PC-9 (cell line): Measurements from ENCODE around the gene AUH.

ENCODE experiments used
- EZH2 ChIP-seq: fragments of 200-600 bp; sonication (generic); IDR thresholded peaks from 2 replicates; pipeline ENCODE4 v1.8.0; 2017; ENCODE audit warnings: antibody characterized with exemption, low read depth
- TF ChIP-seq, protein P1 (sequence below): fragments of 200-600 bp; sonication (generic); conservative IDR thresholded peaks from 2 replicates; pipeline ENCODE4 v1.6.1; 2017; ENCODE audit warnings: mixed run types, antibody characterized with exemption, mild to moderate bottlenecking, moderate library complexity

DNA sequence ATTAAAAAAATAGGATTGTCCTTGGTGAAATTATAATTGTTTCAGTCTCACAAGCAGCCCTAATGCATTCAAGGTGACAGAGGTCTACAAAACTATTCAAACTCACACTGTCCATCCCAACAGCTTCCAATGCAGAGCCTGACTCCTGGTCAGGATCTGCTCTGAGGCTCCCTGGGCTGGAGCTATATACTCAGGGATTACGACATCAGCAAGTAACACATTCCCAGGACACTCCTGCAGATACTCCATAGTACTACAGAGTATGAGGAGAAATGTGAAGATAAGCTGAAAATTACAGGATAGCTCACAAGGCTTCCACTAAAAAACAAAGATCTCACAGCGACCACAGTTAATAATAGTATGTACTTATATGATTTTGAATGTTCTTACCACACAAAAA, 130.1 kb downstream of the AUH start:
- TF ChIP-seq, protein P1, sequence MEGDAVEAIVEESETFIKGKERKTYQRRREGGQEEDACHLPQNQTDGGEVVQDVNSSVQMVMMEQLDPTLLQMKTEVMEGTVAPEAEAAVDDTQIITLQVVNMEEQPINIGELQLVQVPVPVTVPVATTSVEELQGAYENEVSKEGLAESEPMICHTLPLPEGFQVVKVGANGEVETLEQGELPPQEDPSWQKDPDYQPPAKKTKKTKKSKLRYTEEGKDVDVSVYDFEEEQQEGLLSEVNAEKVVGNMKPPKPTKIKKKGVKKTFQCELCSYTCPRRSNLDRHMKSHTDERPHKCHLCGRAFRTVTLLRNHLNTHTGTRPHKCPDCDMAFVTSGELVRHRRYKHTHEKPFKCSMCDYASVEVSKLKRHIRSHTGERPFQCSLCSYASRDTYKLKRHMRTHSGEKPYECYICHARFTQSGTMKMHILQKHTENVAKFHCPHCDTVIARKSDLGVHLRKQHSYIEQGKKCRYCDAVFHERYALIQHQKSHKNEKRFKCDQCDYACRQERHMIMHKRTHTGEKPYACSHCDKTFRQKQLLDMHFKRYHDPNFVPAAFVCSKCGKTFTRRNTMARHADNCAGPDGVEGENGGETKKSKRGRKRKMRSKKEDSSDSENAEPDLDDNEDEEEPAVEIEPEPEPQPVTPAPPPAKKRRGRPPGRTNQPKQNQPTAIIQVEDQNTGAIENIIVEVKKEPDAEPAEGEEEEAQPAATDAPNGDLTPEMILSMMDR = no peak
- no peak for TF ChIP-seq EZH2
